Activated naive CD8-positive, alpha-beta T cell treated with anti-CD3 and anti-CD28 coated beads, Interleukin-2, amount 10 ng/mL, durations not matched to agents 7 days and 5 days (primary cell): ENCODE measurements around the gene CCDC34. TPM values are rescaled to one million over a fixed set of nuclear protein-coding genes. Genes with fewer than 3 reads are reported as not detected.

Source experiments
- ATAC-seq: fragments of 150-1000 bp; cut with Tn5 transposase; one replicate; pipeline ENCODE4 v1.10.0; 2021; ENCODE audit warnings: low read depth, moderate library complexity
- POLR2A ChIA-PET: fragments of 350-600 bp; sonication (Branson Sonifier 250); formaldehyde crosslinking; loops from one replicate; lab custom pipeline; 2021; ENCODE audit warnings: antibody characterized with exemption; lab: Charles Lee
- DNase-seq: peaks from one replicate; pipeline ENCODE4 v3.0.0; 2021
- H3K27ac Mint-ChIP-seq: one replicate; pipeline ENCODE4 v1.8.0; 2022; ENCODE audit warnings: mild to moderate bottlenecking, mixed read lengths
- H3K27me3 Mint-ChIP-seq: one replicate; pipeline ENCODE4 v1.8.0; 2022; ENCODE audit warnings: mild to moderate bottlenecking, moderate library complexity, mixed read lengths
- H3K36me3 Mint-ChIP-seq: one replicate; pipeline ENCODE4 v1.8.0; 2021; ENCODE audit warnings: mild to moderate bottlenecking, mixed read lengths
- H3K4me1 Mint-ChIP-seq: one replicate; pipeline ENCODE4 v1.8.0; 2021; ENCODE audit warnings: mixed read lengths
- H3K4me3 Mint-ChIP-seq: one replicate; pipeline ENCODE4 v1.8.0; 2022; ENCODE audit warnings: mild to moderate bottlenecking, moderate library complexity, mixed read lengths
- H3K9me3 Mint-ChIP-seq: one replicate; pipeline ENCODE4 v1.8.0; 2021; ENCODE audit warnings: mixed read lengths
- total RNA-seq, 2 experiments: library from RNA; stranded (reverse); gene quantifications; one replicate each; pipeline ENCODE4 v1.2.3, GENCODE V29; 2021

The CCDC34 gene
- total RNA-seq, 2 experiments from 2014 or later, result 15.9 to 18.0 TPM

GRCh38 chr11:27293515-27294417 is 69.2 kb downstream of the CCDC34 start:
- Mint-ChIP-seq H3K4me3 (no peak overlapping the region), H3K36me3 (no peaks in the 10 kb centered on the region), H3K4me1 (no peaks in the 10 kb centered on the region), H3K27ac (no peak overlapping the region), H3K9me3 (peaks cover 15% of the 10 kb centered on the region), H3K27me3 (no peaks in the 10 kb centered on the region)
- POLR2A ChIA-PET, result interaction anchor here (0.6 kb wide), 1 partner anchor 1720 kb away, joined by 3 read pairs; no protein-coding TSS in a partner anchor
- DNase-seq, result no peak
- ATAC-seq, result no peak

GRCh38 chr11:27292637-27293010 is 70.4 kb downstream of the CCDC34 start:
- no peaks in the 10 kb centered on the region for H3K36me3 Mint-ChIP-seq
- no peak for ATAC-seq
- H3K27ac Mint-ChIP-seq, result no peak overlapping the region
- DNase-seq, result no peak
- H3K4me3 Mint-ChIP-seq, result no peak overlapping the region
- POLR2A ChIA-PET, result no interaction called here
- H3K4me1 Mint-ChIP-seq, result no peaks in the 10 kb centered on the region
- H3K9me3 Mint-ChIP-seq, result peaks cover 15% of the 10 kb centered on the region
- no peaks in the 10 kb centered on the region for H3K27me3 Mint-ChIP-seq

- Mint-ChIP-seq H3K4me3 (no peak overlapping the region), H3K9me3 (peaks cover 15% of the 10 kb centered on the region), H3K27me3 (no peaks in the 10 kb centered on the region), H3K36me3 (no peaks in the 10 kb centered on the region), H3K4me1 (no peaks in the 10 kb centered on the region), H3K27ac (no peak overlapping the region)
- ATAC-seq, result no peak
- no peak for DNase-seq
- POLR2A ChIA-PET, result no interaction called here
These were observed 70.9 kb downstream of the CCDC34 start for GRCh38 chr11:27291954-27292636.

GRCh38 chr11:27291302-27291889 is 71.6 kb downstream of the CCDC34 start:
- no peak for DNase-seq
- POLR2A ChIA-PET, result no interaction called here
- ATAC-seq, result no peak
- Mint-ChIP-seq H3K4me1 (no peaks in the 10 kb centered on the region), H3K27ac (no peak overlapping the region), H3K36me3 (no peaks in the 10 kb centered on the region), H3K27me3 (no peaks in the 10 kb centered on the region), H3K9me3 (peaks cover 15% of the 10 kb centered on the region), H3K4me3 (no peak overlapping the region)

GRCh38 chr11:27290261-27291050 is 72.6 kb downstream of the CCDC34 start:
- POLR2A ChIA-PET, result no interaction called here
- DNase-seq, result no peak
- no peak for ATAC-seq
- Mint-ChIP-seq H3K27ac (no peak overlapping the region), H3K36me3 (no peaks in the 10 kb centered on the region), H3K27me3 (no peaks in the 10 kb centered on the region), H3K9me3 (peaks cover 15% of the 10 kb centered on the region), H3K4me3 (no peak overlapping the region), H3K4me1 (no peaks in the 10 kb centered on the region)

Other genes with a start within 250 kb of the CCDC34 start
- gene LGR4, start 109.6 kb upstream of the CCDC34 start, total RNA-seq, result under 1 TPM; 0.11 to 0.22 TPM
- gene LIN7C, start 143.6 kb upstream of the CCDC34 start, total RNA-seq, result 10 to 100 TPM; 23.7 to 23.9 TPM